A549 (cell line): Measurements from ENCODE around the gene FHIT.

ENCODE experiments used
- CHD2 ChIP-seq: fragments of 150-350 bp; IDR thresholded peaks from 2 replicates; pipeline ENCODE4 v1.6.1; 2014; ENCODE audit warnings: low read length; ENCODE audit not compliant: partially characterized antibody
- CTCF ChIP-seq: fragments of >200 bp; sonication (Bioruptor Twin); formaldehyde crosslinking; IDR thresholded peaks from 3 replicates; pipeline ENCODE4 v1.5.1; 2016
- ELK1 ChIP-seq: fragments of 150-350 bp; IDR thresholded peaks from 2 replicates; pipeline ENCODE4 v1.6.1; 2014; ENCODE audit warnings: low read depth, mild to moderate bottlenecking, low read length
- EP300 ChIP-seq, 2 experiments: fragments of >200 bp; sonication (Bioruptor Twin); formaldehyde crosslinking; IDR thresholded peaks; 2 replicates in 1 of 2; 3 replicates in 1 of 2; pipeline ENCODE4 v1.6.1; 2016 to 2017
- JUN ChIP-seq, 2 experiments: fragments of >200 bp; sonication (Bioruptor Twin); formaldehyde crosslinking; IDR thresholded peaks; 2 replicates in 1 of 2; 3 replicates in 1 of 2; pipeline ENCODE4 v1.6.1; 2016 to 2017
- NR3C1 ChIP-seq: fragments of >200 bp; sonication (Bioruptor Twin); formaldehyde crosslinking; IDR thresholded peaks from 3 replicates; pipeline ENCODE4 v1.6.1; 2017
- POLR2A ChIP-seq: IDR thresholded peaks from 2 replicates; pipeline ENCODE4 v1.6.1; 2012; ENCODE audit warnings: mild to moderate bottlenecking, low read length
- SMC3 ChIP-seq: fragments of >200 bp; sonication (Bioruptor Twin); formaldehyde crosslinking; IDR thresholded peaks from 3 replicates; pipeline ENCODE4 v1.6.1; 2018; ENCODE audit warnings: inconsistent platforms
- USF2 ChIP-seq: fragments of 450-650 bp; IDR thresholded peaks from 2 replicates; pipeline ENCODE4 v1.6.1; 2014; ENCODE audit warnings: antibody characterized with exemption
- ZFP36 ChIP-seq: fragments of 450-650 bp; IDR thresholded peaks from 2 replicates; pipeline ENCODE4 v1.6.1; 2014; ENCODE audit warnings: borderline replicate concordance; ENCODE audit not compliant: partially characterized antibody

- TF ChIP-seq USF2 (no peak), CHD2 (no peak), POLR2A (no peak), CTCF (no peak), EP300 (IDR thresholded peaks at IDR 0.05) (no peak), SMC3 (no peak), JUN (IDR thresholded peaks at IDR 0.05) (no peak), ZFP36 (no peak), NR3C1 (no peak), ELK1 (no peak)
Measured at GRCh38 chr3:59793976-59794375, 1457.3 kb downstream of the FHIT start.
